GM03348 (cell line): ENCODE data around the gene DSG3.

ENCODE experiments used
- DNase-seq: peaks from one replicate; pipeline ENCODE4 v3.0.0; 2012; ENCODE audit warnings: low spot score

DSG3 gene

GRCh38 chr18:31447530-31448191 lies at the start of gene DSG3:
Gene DSG3 (plus strand): TSS chr18:31447741. CDS start chr18:31447878, 137 bp downstream.
- DNase-seq, result no peak

GRCh38 chr18:31398191-31398590 lies 49.4 kb upstream of the DSG3 start:
- no peak for DNase-seq

- DNase-seq, result no peak
These were observed 48.1 kb upstream of the DSG3 start for GRCh38 chr18:31399306-31400032.

- DNase-seq, result no peak
These were observed 46.1 kb upstream of the DSG3 start for GRCh38 chr18:31401156-31402025.

- no peak for DNase-seq
These were observed 45.5 kb upstream of the DSG3 start for GRCh38 chr18:31402026-31402373.

GRCh38 chr18:31403409-31403808 lies 44.1 kb upstream of the DSG3 start:
- no peak for DNase-seq

GRCh38 chr18:31407649-31408048 lies 39.9 kb upstream of the DSG3 start:
- DNase-seq, result no peak

- no peak for DNase-seq
These were observed 38.3 kb upstream of the DSG3 start for GRCh38 chr18:31409276-31409675.

- no peak for DNase-seq
These were observed 36.6 kb upstream of the DSG3 start for GRCh38 chr18:31410716-31411483.

GRCh38 chr18:31413137-31413536 lies 34.4 kb upstream of the DSG3 start:
- no peak for DNase-seq

GRCh38 chr18:31417850-31418249 lies 29.7 kb upstream of the DSG3 start:
- DNase-seq, result no peak

GRCh38 chr18:31419457-31419932 lies 28.0 kb upstream of the DSG3 start:
- no peak for DNase-seq

- no peak for DNase-seq
These were observed 27.5 kb upstream of the DSG3 start for GRCh38 chr18:31420032-31420431.

- DNase-seq, result no peak
These were observed 27.0 kb upstream of the DSG3 start for GRCh38 chr18:31420524-31420923.

GRCh38 chr18:31424383-31424988 lies 23.1 kb upstream of the DSG3 start:
- peak; percentile 8 for DNase-seq

- DNase-seq, result no peak
These were observed 21.5 kb upstream of the DSG3 start for GRCh38 chr18:31426021-31426420.

- DNase-seq, result no peak
These were observed 20.6 kb upstream of the DSG3 start for GRCh38 chr18:31426871-31427406.

GRCh38 chr18:31428211-31428610 lies 19.3 kb upstream of the DSG3 start:
- no peak for DNase-seq

- DNase-seq, result no peak
These were observed 17.9 kb upstream of the DSG3 start for GRCh38 chr18:31429623-31430022.

GRCh38 chr18:31430072-31430471 lies 17.5 kb upstream of the DSG3 start:
- no peak for DNase-seq

GRCh38 chr18:31430554-31430953 lies 17.0 kb upstream of the DSG3 start:
- DNase-seq, result no peak
